ENCODE results near the gene BAD.

BAD gene

GRCh38 chr11:64318766-64319761 is 34.6 kb upstream of the BAD start:
- H3K27ac ChIP-seq = peak overlapping the region; percentile 95
- TF ChIP-seq CTCF (conservative IDR thresholded peaks at IDR 0.05) (no peak), ZFX (IDR thresholded peaks at IDR 0.05) (no peak)

- TF ChIP-seq CTCF (conservative IDR thresholded peaks at IDR 0.05) (no peak), ZFX (IDR thresholded peaks at IDR 0.05) (no peak)
- H3K27ac ChIP-seq = peak within 1 kb of the TSS; percentile 95
Measured at GRCh38 chr11:64317961-64318765, 33.7 kb upstream of the BAD start, which contains the start of gene PRDX5. Gene PRDX5, plus strand, starts transcription at chr11:64318121. Its CDS starts 95 bp downstream, at chr11:64318216.

- peak within 1 kb of the TSS; percentile 95 for H3K27ac ChIP-seq
- no peak for TF ChIP-seq CTCF (conservative IDR thresholded peaks at IDR 0.05)
- TF ChIP-seq ZFX (IDR thresholded peaks at IDR 0.05) = no peak
Measured at GRCh38 chr11:64317325-64317960, 33.0 kb upstream of the BAD start, which contains the start of gene TRMT112. Gene TRMT112, minus strand, starts transcription at chr11:64317559. Its CDS starts 33 bp downstream, at chr11:64317526.

GRCh38 chr11:64316672-64317324 is 32.3 kb upstream of the BAD start:
- peak overlapping the region; percentile 95 for H3K27ac ChIP-seq
- TF ChIP-seq CTCF (conservative IDR thresholded peaks at IDR 0.05) (no peak; the same call in 1 of the 2 replicates), ZFX (IDR thresholded peaks at IDR 0.05) (no peak)

GRCh38 chr11:64315667-64316526 is 31.4 kb upstream of the BAD start:
- H3K27ac ChIP-seq = peak overlapping the region; percentile 95

GRCh38 chr11:64314805-64315561 is 30.5 kb upstream of the BAD start:
- TF ChIP-seq CTCF (conservative IDR thresholded peaks at IDR 0.05) (no peak; the same call in 1 of the 2 replicates), ZFX (IDR thresholded peaks at IDR 0.05) (peak; percentile 22; the same call in 1 of the 2 replicates)
- peak overlapping the region; percentile 95; the same call in 1 of the 2 replicates for H3K27ac ChIP-seq
